ENCODE results near the gene C4orf51. TPM values are rescaled to one million over a fixed set of nuclear protein-coding genes. Genes with fewer than 3 reads are reported as not detected.
"Not testable (repeated sequence)": the region's sequence is repeated elsewhere in the genome, so short reads cannot be mapped to it uniquely, and the experiment has no call there.

C4orf51 gene
- total RNA-seq, 2 experiments from 2014 or later = not detected

- Mint-ChIP-seq H3K27ac (no peak overlapping the region), H3K27me3 (peaks cover 13% of the 10 kb centered on the region), H3K9me3 (peaks cover 2% of the 10 kb centered on the region), H3K36me3 (ENCODE audit: low read depth) (no peaks in the 10 kb centered on the region), H3K4me1 (no peaks in the 10 kb centered on the region), H3K4me3 (no peak overlapping the region)
- ChIA-PET POLR2A (no interaction called here), CTCF (interaction anchor here (0.6 kb wide), 1 partner anchor 464 kb away, joined by 3 read pairs; no protein-coding TSS in a partner anchor)
- no peak for DNase-seq
These were observed 1.6 kb downstream of the C4orf51 start for GRCh38 chr4:145681518-145681917.

GRCh38 chr4:145681956-145682355, 2.0 kb downstream of the C4orf51 start:
- CTCF ChIA-PET = no interaction called here
- Mint-ChIP-seq H3K27me3 (peaks cover 13% of the 10 kb centered on the region), H3K36me3 (ENCODE audit: low read depth) (no peaks in the 10 kb centered on the region), H3K27ac (no peak overlapping the region), H3K4me1 (no peaks in the 10 kb centered on the region), H3K4me3 (no peak overlapping the region), H3K9me3 (peaks cover 2% of the 10 kb centered on the region)
- POLR2A ChIA-PET = no interaction called here
- DNase-seq = no peak

- no peak for DNase-seq
- Mint-ChIP-seq H3K27me3 (no peaks in the 10 kb centered on the region), H3K27ac (no peak overlapping the region), H3K9me3 (peaks cover 5% of the 10 kb centered on the region), H3K4me1 (no peaks in the 10 kb centered on the region), H3K4me3 (no peak overlapping the region), H3K36me3 (ENCODE audit: low read depth) (no peaks in the 10 kb centered on the region)
- ChIA-PET CTCF (no interaction called here), POLR2A (no interaction called here)
These were observed 7.0 kb downstream of the C4orf51 start for GRCh38 chr4:145686991-145687390.

- Mint-ChIP-seq H3K27ac (no peak overlapping the region), H3K4me1 (no peaks in the 10 kb centered on the region), H3K4me3 (no peak overlapping the region), H3K27me3 (no peaks in the 10 kb centered on the region), H3K9me3 (peaks cover 8% of the 10 kb centered on the region), H3K36me3 (ENCODE audit: low read depth) (no peaks in the 10 kb centered on the region)
- ChIA-PET CTCF (no interaction called here), POLR2A (no interaction called here)
- DNase-seq = no peak
These were observed 10.7 kb downstream of the C4orf51 start for GRCh38 chr4:145690610-145691009.

- DNase-seq; H3K4me1 Mint-ChIP-seq; H3K27ac Mint-ChIP-seq; H3K4me3 Mint-ChIP-seq; POLR2A ChIA-PET; CTCF ChIA-PET; H3K27me3 Mint-ChIP-seq; H3K9me3 Mint-ChIP-seq; H3K36me3 Mint-ChIP-seq (ENCODE audit: low read depth): not testable (repeated sequence)
These were observed 11.5 kb downstream of the C4orf51 start for GRCh38 chr4:145691416-145691815.

- no peak for DNase-seq
- CTCF ChIA-PET = no interaction called here
- no peaks in the 10 kb centered on the region for H3K4me1 Mint-ChIP-seq
- POLR2A ChIA-PET = no interaction called here
- no peaks in the 10 kb centered on the region for H3K36me3 Mint-ChIP-seq (ENCODE audit: low read depth)
- H3K4me3 Mint-ChIP-seq = no peak overlapping the region
- no peaks in the 10 kb centered on the region for H3K27me3 Mint-ChIP-seq
- no peak overlapping the region for H3K27ac Mint-ChIP-seq
- peaks cover 6% of the 10 kb centered on the region for H3K9me3 Mint-ChIP-seq
These were observed 15.0 kb downstream of the C4orf51 start for GRCh38 chr4:145694929-145695328.

GRCh38 chr4:145697332-145697731, 17.4 kb downstream of the C4orf51 start:
- Mint-ChIP-seq H3K4me1 (no peaks in the 10 kb centered on the region), H3K27me3 (no peaks in the 10 kb centered on the region), H3K9me3 (peaks cover 3% of the 10 kb centered on the region), H3K36me3 (ENCODE audit: low read depth) (no peaks in the 10 kb centered on the region), H3K4me3 (no peak overlapping the region), H3K27ac (no peak overlapping the region)
- CTCF ChIA-PET = no interaction called here
- POLR2A ChIA-PET = no interaction called here
- no peak for DNase-seq

GRCh38 chr4:145698507-145698906, 18.6 kb downstream of the C4orf51 start:
- H3K27me3 Mint-ChIP-seq = peaks cover 1% of the 10 kb centered on the region
- no peak for DNase-seq
- H3K9me3 Mint-ChIP-seq = peaks cover 3% of the 10 kb centered on the region
- no peak overlapping the region for H3K4me3 Mint-ChIP-seq
- CTCF ChIA-PET = no interaction called here
- H3K27ac Mint-ChIP-seq = no peak overlapping the region
- POLR2A ChIA-PET = no interaction called here
- no peaks in the 10 kb centered on the region for H3K36me3 Mint-ChIP-seq (ENCODE audit: low read depth)
- H3K4me1 Mint-ChIP-seq = no peaks in the 10 kb centered on the region

- DNase-seq = no peak
- Mint-ChIP-seq H3K36me3 (ENCODE audit: low read depth) (no peaks in the 10 kb centered on the region), H3K27me3 (peaks cover 1% of the 10 kb centered on the region), H3K9me3 (peaks cover 3% of the 10 kb centered on the region), H3K4me1 (peaks cover 1% of the 10 kb centered on the region), H3K27ac (no peak overlapping the region), H3K4me3 (no peak overlapping the region)
- POLR2A ChIA-PET = no interaction called here
- CTCF ChIA-PET = no interaction called here
These were observed 24.0 kb downstream of the C4orf51 start for GRCh38 chr4:145703850-145704497.

GRCh38 chr4:145709336-145709735, 29.4 kb downstream of the C4orf51 start:
- Mint-ChIP-seq H3K9me3 (peaks cover 3% of the 10 kb centered on the region), H3K36me3 (ENCODE audit: low read depth) (no peaks in the 10 kb centered on the region), H3K4me3 (no peak overlapping the region), H3K4me1 (peaks cover 11% of the 10 kb centered on the region), H3K27me3 (no peaks in the 10 kb centered on the region), H3K27ac (no peak overlapping the region)
- POLR2A ChIA-PET = interaction anchor here (0.9 kb wide), 1 partner anchor 90 kb away, joined by 3 read pairs; the partner anchor contains the start of gene MMAA
- no peak for DNase-seq
- CTCF ChIA-PET = no interaction called here

- H3K36me3 Mint-ChIP-seq (ENCODE audit: low read depth) = no peaks in the 10 kb centered on the region
- H3K4me3 Mint-ChIP-seq = no peak overlapping the region
- peaks cover 11% of the 10 kb centered on the region for H3K4me1 Mint-ChIP-seq
- peaks cover 3% of the 10 kb centered on the region for H3K9me3 Mint-ChIP-seq
- DNase-seq = no peak
- H3K27ac Mint-ChIP-seq = no peak overlapping the region
- POLR2A ChIA-PET = interaction anchor here (0.9 kb wide), 1 partner anchor 90 kb away, joined by 3 read pairs; the partner anchor contains the start of gene MMAA
- CTCF ChIA-PET = no interaction called here
- H3K27me3 Mint-ChIP-seq = no peaks in the 10 kb centered on the region
These were observed 29.9 kb downstream of the C4orf51 start for GRCh38 chr4:145709843-145710242.

GRCh38 chr4:145716200-145716599, 36.3 kb downstream of the C4orf51 start:
- CTCF ChIA-PET = interaction anchor here (0.6 kb wide), 1 partner anchor 1637 kb away, joined by 3 read pairs; no protein-coding TSS in a partner anchor
- Mint-ChIP-seq H3K9me3 (no peaks in the 10 kb centered on the region), H3K4me3 (no peak overlapping the region), H3K27me3 (peaks cover 8% of the 10 kb centered on the region), H3K4me1 (peaks cover 14% of the 10 kb centered on the region), H3K36me3 (ENCODE audit: low read depth) (no peaks in the 10 kb centered on the region), H3K27ac (no peak overlapping the region)
- no peak for DNase-seq
- POLR2A ChIA-PET = no interaction called here

GRCh38 chr4:145716661-145717200, 36.8 kb downstream of the C4orf51 start:
- no peak overlapping the region for H3K27ac Mint-ChIP-seq
- CTCF ChIA-PET = interaction anchor here (0.6 kb wide), 1 partner anchor 1636 kb away, joined by 3 read pairs; no protein-coding TSS in a partner anchor
- H3K36me3 Mint-ChIP-seq (ENCODE audit: low read depth) = no peaks in the 10 kb centered on the region
- no peaks in the 10 kb centered on the region for H3K9me3 Mint-ChIP-seq
- POLR2A ChIA-PET = no interaction called here
- H3K27me3 Mint-ChIP-seq = peaks cover 8% of the 10 kb centered on the region
- no peak overlapping the region for H3K4me3 Mint-ChIP-seq
- DNase-seq = no peak
- peaks cover 14% of the 10 kb centered on the region for H3K4me1 Mint-ChIP-seq

All from activated CD4-positive, alpha-beta memory T cell treated with anti-CD3 and anti-CD28 coated beads, Interleukin-2, amount 10 ng/mL, durations not matched to agents 7 days and 5 days (primary cell).